Measurements from ENCODE around the gene C16orf46. TPM values are rescaled to one million over a fixed set of nuclear protein-coding genes. Genes with fewer than 3 reads are reported as not detected.

Gene C16orf46
- total and polyA plus RNA-seq, 9 donors: 0.19 to 0.76 (median 0.35) TPM

DNA sequence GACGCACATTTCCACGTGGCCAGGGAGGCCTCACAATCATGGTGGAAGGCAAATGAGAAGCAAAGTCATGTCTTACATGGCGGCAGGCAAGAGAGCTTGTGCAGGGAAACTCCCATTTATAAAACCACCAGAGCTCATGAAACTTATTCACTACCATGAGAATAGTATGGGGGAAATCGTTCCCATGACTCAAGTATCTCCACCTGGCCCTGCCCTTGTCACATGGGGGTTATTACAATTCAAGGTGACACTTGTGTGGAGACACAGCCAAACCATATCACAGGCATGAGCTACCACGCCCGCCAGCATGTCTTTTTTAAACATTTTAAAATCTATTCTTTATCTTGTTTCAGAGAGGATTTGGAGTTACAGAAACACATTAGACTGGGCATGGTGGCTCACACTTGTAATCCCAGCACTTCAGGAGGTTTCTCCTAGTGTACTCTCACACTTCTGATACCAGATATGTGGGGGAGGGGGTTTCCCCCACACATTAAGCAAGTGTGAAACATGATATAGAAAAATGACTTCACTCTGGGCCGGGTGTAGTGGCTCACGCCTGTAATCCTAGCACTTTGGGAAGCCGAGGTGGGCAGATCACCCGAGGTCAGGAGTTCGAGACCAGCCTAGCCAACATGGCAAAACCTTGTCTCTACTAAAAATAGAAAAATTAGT is 47.0 kb downstream of the C16orf46 start:
- WGBS (ENCODE audit: insufficient coverage): 60% methylated on average over 2 of the region's 11 CpGs
- peaks cover 4% of the 10 kb centered on the region for H3K9me3 ChIP-seq (replicated peaks; ENCODE audit: control insufficient read depth, low read depth, low read length)
- no peaks in the 10 kb centered on the region for H3K4me1 ChIP-seq (ENCODE audit: control insufficient read depth, insufficient read depth, low read length)
- H3K27ac ChIP-seq (ENCODE audit: low read length): no peak overlapping the region
- no peak overlapping the region for H3K4me3 ChIP-seq (ENCODE audit: low read length)
- DNase-seq: no peak
- H3K27me3 ChIP-seq (ENCODE audit: control insufficient read depth, insufficient read depth, low read length): no peaks in the 10 kb centered on the region
- H3K36me3 ChIP-seq (ENCODE audit: control insufficient read depth, insufficient read depth, low read length): peaks cover 8% of the 10 kb centered on the region

DNA sequence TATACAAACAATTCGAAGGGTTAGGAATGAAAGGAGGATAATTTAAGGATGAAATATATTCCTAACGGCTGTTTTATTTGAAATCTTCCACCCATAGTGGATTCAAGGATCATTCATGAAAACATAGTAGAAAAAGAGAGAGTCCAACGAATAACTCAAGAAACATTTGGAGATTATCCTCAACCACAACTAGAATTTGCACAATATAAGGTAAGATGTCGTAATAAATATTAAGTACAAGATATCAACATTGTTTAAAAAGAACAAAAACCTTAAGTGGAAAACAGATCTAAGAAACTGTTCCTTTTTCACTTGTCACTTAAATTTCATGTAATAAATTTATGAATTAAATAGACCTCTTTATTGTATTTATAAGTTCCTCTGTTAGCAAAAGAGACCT is 50.6 kb downstream of the C16orf46 start:
- Histone ChIP-seq H3K4me3 (ENCODE audit: low read length) (no peak overlapping the region), H3K27me3 (ENCODE audit: control insufficient read depth, insufficient read depth, low read length) (no peaks in the 10 kb centered on the region), H3K4me1 (ENCODE audit: control insufficient read depth, insufficient read depth, low read length) (no peaks in the 10 kb centered on the region), H3K36me3 (ENCODE audit: control insufficient read depth, insufficient read depth, low read length) (peaks cover 8% of the 10 kb centered on the region), H3K9me3 (replicated peaks; ENCODE audit: control insufficient read depth, low read depth, low read length) (no peaks in the 10 kb centered on the region), H3K27ac (ENCODE audit: low read length) (no peak overlapping the region)
- no peak for DNase-seq
- WGBS (ENCODE audit: insufficient coverage): no CpG with 5 or more reads among the region's 4 CpGs

DNA sequence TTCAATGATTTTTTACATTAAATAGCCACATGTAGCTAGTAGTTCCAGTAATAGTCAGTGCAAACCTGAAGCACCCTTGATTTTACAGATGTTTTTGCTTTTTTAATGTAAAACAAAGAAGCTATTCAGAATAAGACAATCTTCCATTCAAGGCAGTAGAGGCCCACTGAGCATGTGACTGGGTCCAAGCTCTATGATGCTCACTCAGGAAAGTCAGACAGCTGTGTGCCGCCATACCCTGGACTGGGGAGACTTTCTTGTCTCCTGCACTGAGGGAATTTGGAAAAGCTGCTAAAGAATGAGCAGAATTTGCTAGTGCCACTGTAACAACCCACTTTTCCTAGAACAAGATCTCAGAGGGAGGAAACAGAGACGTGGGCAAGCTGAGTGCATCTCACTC is 58.5 kb downstream of the C16orf46 start:
- Histone ChIP-seq H3K4me3 (ENCODE audit: low read length) (no peak overlapping the region), H3K9me3 (replicated peaks; ENCODE audit: control insufficient read depth, low read depth, low read length) (no peaks in the 10 kb centered on the region), H3K36me3 (ENCODE audit: control insufficient read depth, insufficient read depth, low read length) (peaks cover 45% of the 10 kb centered on the region), H3K27me3 (ENCODE audit: control insufficient read depth, insufficient read depth, low read length) (no peaks in the 10 kb centered on the region), H3K27ac (ENCODE audit: low read length) (no peak overlapping the region), H3K4me1 (ENCODE audit: control insufficient read depth, insufficient read depth, low read length) (no peaks in the 10 kb centered on the region)
- WGBS (ENCODE audit: insufficient coverage): no CpG with 5 or more reads among the region's 2 CpGs
- no peak for DNase-seq

DNA sequence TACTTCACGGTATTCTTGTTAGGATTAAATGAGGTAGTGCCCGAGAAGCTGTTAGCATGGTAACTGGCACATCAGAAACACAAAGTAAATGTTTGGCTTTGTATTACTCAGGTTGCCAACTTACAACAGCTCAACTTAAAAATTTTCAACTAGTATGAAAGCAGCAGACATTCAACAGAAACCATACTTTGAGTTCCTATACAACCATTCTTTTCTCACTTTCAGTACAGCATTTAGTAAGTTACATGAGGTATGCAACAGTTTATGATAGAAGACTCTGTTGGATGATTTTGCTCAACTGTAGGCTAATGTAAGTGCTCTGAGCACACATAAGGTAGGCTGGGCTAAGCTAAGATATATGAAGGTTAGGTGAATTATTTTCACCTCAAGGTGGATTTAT is 62.4 kb downstream of the C16orf46 start:
- Histone ChIP-seq H3K27ac (ENCODE audit: low read length) (no peak overlapping the region), H3K4me3 (ENCODE audit: low read length) (no peak overlapping the region), H3K4me1 (ENCODE audit: control insufficient read depth, insufficient read depth, low read length) (no peaks in the 10 kb centered on the region), H3K9me3 (replicated peaks; ENCODE audit: control insufficient read depth, low read depth, low read length) (no peaks in the 10 kb centered on the region), H3K36me3 (ENCODE audit: control insufficient read depth, insufficient read depth, low read length) (peaks cover 36% of the 10 kb centered on the region), H3K27me3 (ENCODE audit: control insufficient read depth, insufficient read depth, low read length) (no peaks in the 10 kb centered on the region)
- no peak for DNase-seq
- no CpG with 5 or more reads among the region's 2 CpGs for WGBS (ENCODE audit: insufficient coverage)

DNA sequence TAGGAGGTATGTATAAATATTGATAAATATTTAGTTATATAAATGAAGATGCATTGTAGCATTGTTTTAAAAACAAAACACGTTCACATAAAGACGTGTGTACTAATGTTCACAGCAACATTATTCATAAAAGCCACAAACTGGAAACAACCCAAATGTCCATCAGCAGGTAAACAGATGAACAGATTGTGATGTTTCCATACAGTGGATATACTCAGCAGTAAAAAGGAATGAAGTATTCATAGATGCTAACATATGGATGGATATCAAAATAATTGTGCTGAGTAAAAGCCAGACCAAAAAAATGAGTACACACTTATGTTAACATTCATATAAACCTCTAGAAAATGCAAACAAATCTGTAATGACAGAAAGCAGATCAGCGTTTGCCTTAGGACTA is 64.1 kb downstream of the C16orf46 start:
- peaks cover 25% of the 10 kb centered on the region for H3K36me3 ChIP-seq (ENCODE audit: control insufficient read depth, insufficient read depth, low read length)
- no peak for DNase-seq
- no peak overlapping the region for H3K4me3 ChIP-seq (ENCODE audit: low read length)
- H3K4me1 ChIP-seq (ENCODE audit: control insufficient read depth, insufficient read depth, low read length): peaks cover 6% of the 10 kb centered on the region
- H3K9me3 ChIP-seq (replicated peaks; ENCODE audit: control insufficient read depth, low read depth, low read length): no peaks in the 10 kb centered on the region
- 100% methylated on average over 1 of the region's 3 CpGs for WGBS (ENCODE audit: insufficient coverage)
- H3K27ac ChIP-seq (ENCODE audit: low read length): no peak overlapping the region
- H3K27me3 ChIP-seq (ENCODE audit: control insufficient read depth, insufficient read depth, low read length): no peaks in the 10 kb centered on the region

Other genes with a start within 250 kb of the C16orf46 start
- gene CMC2, start 70.4 kb downstream of the C16orf46 start, total RNA-seq: 32.4 TPM
- 10 to 100 TPM; 37.8 to 49.4 (median 43.7) TPM for gene CMC2, start 70.4 kb downstream of the C16orf46 start, polyA plus RNA-seq (ENCODE audit: insufficient read depth in 1 of 8, insufficient read length in 8 of 8, low replicate concordance in 1 of 8)
- 13.7 TPM for gene CENPN, start 70.0 kb downstream of the C16orf46 start, total RNA-seq
- gene CENPN, start 70.0 kb downstream of the C16orf46 start, polyA plus RNA-seq (ENCODE audit: insufficient read depth in 1 of 8, insufficient read length in 8 of 8, low replicate concordance in 1 of 8): 10 to 100 TPM; 13.2 to 20.7 (median 16.6) TPM
- gene ATMIN, start 41.4 kb downstream of the C16orf46 start, total RNA-seq: 30.8 TPM
- 10 to 100 TPM; 21.1 to 31.8 (median 29.0) TPM for gene ATMIN, start 41.4 kb downstream of the C16orf46 start, polyA plus RNA-seq (ENCODE audit: insufficient read depth in 1 of 8, insufficient read length in 8 of 8, low replicate concordance in 1 of 8)
- 29.8 TPM for gene GCSH, start 19.2 kb upstream of the C16orf46 start, total RNA-seq
- 10 to 100 TPM; 50.1 to 65.9 (median 57.5) TPM for gene GCSH, start 19.2 kb upstream of the C16orf46 start, polyA plus RNA-seq (ENCODE audit: insufficient read depth in 1 of 8, insufficient read length in 8 of 8, low replicate concordance in 1 of 8)
- gene BCO1, start 161.5 kb upstream of the C16orf46 start, total RNA-seq: not detected
- under 1 TPM in 3 of 8 donors, not detected in 5; 0.04 to 0.39 (median 0.08) TPM for gene BCO1, start 161.5 kb upstream of the C16orf46 start, polyA plus RNA-seq (ENCODE audit: insufficient read depth in 1 of 8, insufficient read length in 8 of 8, low replicate concordance in 1 of 8)
- 7.2 TPM for gene GAN, start 237.7 kb upstream of the C16orf46 start, total RNA-seq
- 1 to 10 TPM; 1.8 to 3.5 (median 2.3) TPM for gene GAN, start 237.7 kb upstream of the C16orf46 start, polyA plus RNA-seq (ENCODE audit: insufficient read depth in 1 of 8, insufficient read length in 8 of 8, low replicate concordance in 1 of 8)